ENCODE results near the gene PALD1.
"Not testable (repeated sequence)": the region's sequence is repeated elsewhere in the genome, so short reads cannot be mapped to it uniquely, and the experiment has no call there.

PALD1 gene

GRCh38 chr10:70607936-70608335, 129.4 kb downstream of the PALD1 start:
- Mint-ChIP-seq H3K4me3 (no peak overlapping the region), H3K27ac (no peak overlapping the region)
- DNase-seq (ENCODE audit: low spot score): no peak

GRCh38 chr10:70613941-70614340, 135.4 kb downstream of the PALD1 start:
- Mint-ChIP-seq H3K4me3 (no peak overlapping the region), H3K9me3 (peaks cover 4% of the 10 kb centered on the region), H3K4me1 (ENCODE audit: low read depth) (peaks cover 19% of the 10 kb centered on the region), H3K27me3 (ENCODE audit: low read depth) (no peaks in the 10 kb centered on the region), H3K27ac (no peak overlapping the region), H3K36me3 (ENCODE audit: low read depth) (no peaks in the 10 kb centered on the region)
- DNase-seq (ENCODE audit: low spot score): no peak

More at GRCh38 chr10:70607936-70608335, 129.4 kb downstream of the PALD1 start:
- Mint-ChIP-seq H3K36me3 (ENCODE audit: low read depth) (no peaks in the 10 kb centered on the region), H3K9me3 (no peaks in the 10 kb centered on the region), H3K27me3 (ENCODE audit: low read depth) (no peaks in the 10 kb centered on the region), H3K4me1 (ENCODE audit: low read depth) (peaks cover 7% of the 10 kb centered on the region)

DNA sequence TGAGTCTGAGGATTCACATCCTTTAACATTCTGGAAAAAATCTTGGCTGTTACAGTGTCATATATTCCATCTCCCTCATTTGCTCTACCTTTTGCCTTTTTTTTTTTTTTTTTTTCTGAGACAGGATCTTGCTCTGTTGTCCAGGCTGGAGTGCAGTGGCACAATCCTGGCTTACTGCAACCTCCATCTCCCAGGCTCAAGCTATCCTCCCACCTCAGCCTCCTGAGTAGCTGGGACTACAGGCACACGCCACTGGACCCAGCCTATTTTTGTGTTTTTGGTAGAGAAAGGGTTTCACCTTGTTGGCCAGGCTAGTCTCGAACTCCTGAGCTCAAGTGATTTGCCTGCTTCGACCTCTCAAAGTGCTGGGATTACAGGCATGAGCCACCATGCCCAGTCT, 135.8 kb downstream of the PALD1 start:
- peaks cover 19% of the 10 kb centered on the region for H3K4me1 Mint-ChIP-seq (ENCODE audit: low read depth)
- not testable (repeated sequence) for H3K27ac Mint-ChIP-seq; H3K27me3 Mint-ChIP-seq (ENCODE audit: low read depth); DNase-seq (ENCODE audit: low spot score); H3K36me3 Mint-ChIP-seq (ENCODE audit: low read depth); H3K4me3 Mint-ChIP-seq; H3K9me3 Mint-ChIP-seq

DNA sequence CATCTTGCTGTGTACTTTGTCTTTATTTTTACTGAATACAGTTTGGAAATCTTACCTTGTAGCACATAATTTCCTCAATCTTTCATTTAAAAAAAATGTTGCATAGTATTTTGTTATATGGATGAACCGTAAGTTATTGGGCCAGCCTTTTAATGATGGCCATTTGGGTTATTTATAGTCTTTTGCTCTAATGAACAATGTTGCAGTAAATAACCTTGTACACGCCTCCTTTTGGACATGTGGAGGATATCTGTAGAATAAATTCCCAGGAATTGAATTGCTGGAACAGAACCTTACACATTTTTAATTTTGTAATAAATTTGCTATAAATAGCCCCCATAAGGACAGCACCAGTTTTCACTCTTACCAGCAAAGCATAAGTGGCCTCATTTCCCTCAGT, 136.6 kb downstream of the PALD1 start:
- no peak overlapping the region for H3K27ac Mint-ChIP-seq
- H3K9me3 Mint-ChIP-seq: peaks cover 15% of the 10 kb centered on the region
- H3K4me3 Mint-ChIP-seq: no peak overlapping the region
- no peak for DNase-seq (ENCODE audit: low spot score)
- peaks cover 1% of the 10 kb centered on the region for H3K36me3 Mint-ChIP-seq (ENCODE audit: low read depth)
- H3K4me1 Mint-ChIP-seq (ENCODE audit: low read depth): peaks cover 19% of the 10 kb centered on the region
- no peaks in the 10 kb centered on the region for H3K27me3 Mint-ChIP-seq (ENCODE audit: low read depth)

DNA sequence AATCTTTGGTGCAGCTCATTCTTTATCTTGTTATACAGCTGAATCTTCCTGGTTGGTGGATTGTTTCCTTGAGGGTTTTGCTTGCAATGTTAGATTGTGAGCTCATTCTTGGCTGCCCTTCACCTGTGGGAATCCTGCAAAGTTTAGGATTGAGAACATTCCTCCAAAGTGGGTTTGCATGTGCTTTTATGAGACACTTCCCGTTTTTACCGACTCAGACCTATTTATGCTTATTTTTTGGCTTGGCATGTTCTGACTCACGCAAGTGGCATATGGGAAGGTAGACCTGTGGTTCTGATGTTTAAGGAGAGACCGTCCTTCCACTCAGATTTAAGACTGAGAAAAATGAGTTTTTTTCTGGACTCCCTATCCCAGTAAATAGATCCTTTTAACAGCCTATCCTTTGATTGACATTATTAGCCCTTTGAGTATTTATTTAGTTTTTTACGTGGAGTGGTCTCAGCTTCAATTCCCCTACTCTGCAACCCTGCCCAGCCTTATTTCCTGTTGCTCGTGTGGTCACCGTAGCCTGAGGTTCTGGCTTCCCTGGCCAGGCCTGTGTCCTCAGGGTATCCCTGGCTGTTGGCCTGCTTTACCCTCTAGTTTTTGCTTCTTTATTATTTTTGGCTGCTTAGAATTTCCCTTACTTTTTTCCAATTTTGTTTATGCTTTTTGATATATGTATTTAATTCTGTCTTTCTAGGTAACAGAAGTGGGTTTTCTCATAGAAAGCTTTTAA, 137.4 kb downstream of the PALD1 start:
- Mint-ChIP-seq H3K4me1 (ENCODE audit: low read depth) (peaks cover 17% of the 10 kb centered on the region), H3K27ac (no peak overlapping the region), H3K27me3 (ENCODE audit: low read depth) (no peaks in the 10 kb centered on the region), H3K9me3 (peaks cover 22% of the 10 kb centered on the region), H3K36me3 (ENCODE audit: low read depth) (peaks cover 1% of the 10 kb centered on the region), H3K4me3 (no peak overlapping the region)
- no peak for DNase-seq (ENCODE audit: low spot score)

GRCh38 chr10:70616761-70617160, 138.2 kb downstream of the PALD1 start:
- no peak overlapping the region for H3K4me3 Mint-ChIP-seq
- H3K36me3 Mint-ChIP-seq (ENCODE audit: low read depth): peaks cover 1% of the 10 kb centered on the region
- peaks cover 25% of the 10 kb centered on the region for H3K9me3 Mint-ChIP-seq
- peaks cover 17% of the 10 kb centered on the region for H3K4me1 Mint-ChIP-seq (ENCODE audit: low read depth)
- no peak for DNase-seq (ENCODE audit: low spot score)
- no peak overlapping the region for H3K27ac Mint-ChIP-seq
- H3K27me3 Mint-ChIP-seq (ENCODE audit: low read depth): no peaks in the 10 kb centered on the region

All from T-helper 2 cell treated with Interferon-gamma antibody and Interleukin-4, amounts not matched to agents 5 μg/mL and 100 μg/mL, for 36 hours (primary cell).